AG04450 (cell line): Measurements from ENCODE around the gene RFC4. TPM values are rescaled to one million over a fixed set of nuclear protein-coding genes. Genes with fewer than 3 reads are reported as not detected.

Experiments
- CTCF ChIA-PET: fragments of 300-600, 350-600 bp; formaldehyde crosslinking; extraction: SDS; loops from one replicate; lab custom pipeline; 2022; ENCODE audit warnings: antibody characterized with exemption, inconsistent platforms; lab: Charles Lee
- POLR2A ChIA-PET: fragments of 350-600 bp; formaldehyde crosslinking; extraction: SDS; loops from one replicate; lab custom pipeline; 2021; ENCODE audit warnings: antibody characterized with exemption, inconsistent platforms; lab: Yijun Ruan, JAX
- DNase-seq: peaks from one replicate; pipeline ENCODE4 v3.0.0-alpha.2; 2011; ENCODE audit warnings: low read depth, low spot score
- H3K27ac ChIP-seq: one replicate; pipeline ENCODE4 v1.5.1; 2012; ENCODE audit warnings: low read depth, low read length, control low read depth
- H3K27me3 ChIP-seq: one replicate; pipeline ENCODE4 v1.6.0; 2012; ENCODE audit warnings: low read length; ENCODE audit not compliant: control insufficient read depth, insufficient read depth
- H3K4me3 ChIP-seq: 2 replicates; pipeline ENCODE4 v1.5.1; 2011; ENCODE audit warnings: mild to moderate bottlenecking, low read depth, low read length, control low read depth
- H3K9me3 ChIP-seq: 2 replicates; pipeline ENCODE4 v1.5.1; 2012; ENCODE audit warnings: low read length; ENCODE audit not compliant: control insufficient read depth, insufficient read depth
- CTCF ChIP-seq: IDR thresholded peaks from 2 replicates; pipeline ENCODE4 v1.5.1; 2011; ENCODE audit warnings: low read depth, low read length, control low read depth, inconsistent platforms
- polyA plus RNA-seq: library from polyadenylated mRNA; depleted of rRNA; stranded (reverse); fragments of >200 nt; gene quantifications from 2 replicates; pipeline ENCODE4 v1.2.3, GENCODE V29; 2011

RFC4 gene
- polyA plus RNA-seq, 1 experiment: 9.4 TPM

- ChIA-PET POLR2A (no interaction called here), CTCF (interaction anchor here (0.5 to 4.6 kb wide), 29 partner anchors 11 to 865 kb away, joined by 3 to 157 read pairs (median 4); partner anchors contain the start of gene RPL39L)
- peak; percentile 51 for TF ChIP-seq CTCF
- no peak for DNase-seq
- H3K4me3 ChIP-seq: no peak overlapping the region
- H3K9me3 ChIP-seq: no peaks in the 10 kb centered on the region; the same call in 1 of the 2 replicates
- H3K27me3 ChIP-seq: peaks cover 27% of the 10 kb centered on the region
- no peak overlapping the region for H3K27ac ChIP-seq
These were observed 43.2 kb upstream of the RFC4 start for GRCh38 chr3:186849374-186849975.

GRCh38 chr3:186847437-186847836 lies 41.2 kb upstream of the RFC4 start:
- Histone ChIP-seq H3K27me3 (peaks cover 34% of the 10 kb centered on the region), H3K9me3 (no peaks in the 10 kb centered on the region), H3K4me3 (no peak overlapping the region), H3K27ac (no peak overlapping the region)
- no peak for TF ChIP-seq CTCF
- POLR2A ChIA-PET: no interaction called here
- CTCF ChIA-PET: interaction anchor here (0.6 to 4.6 kb wide), 2 partner anchors 35 to 318 kb away, joined by 3 to 157 read pairs; no protein-coding TSS in a partner anchor
- no peak for DNase-seq

GRCh38 chr3:186845756-186846155 lies 39.5 kb upstream of the RFC4 start:
- no peak for TF ChIP-seq CTCF
- DNase-seq: no peak
- H3K4me3 ChIP-seq: no peak overlapping the region
- no peaks in the 10 kb centered on the region for H3K9me3 ChIP-seq
- H3K27me3 ChIP-seq: peaks cover 37% of the 10 kb centered on the region
- ChIA-PET POLR2A (no interaction called here), CTCF (no interaction called here)
- no peak overlapping the region for H3K27ac ChIP-seq

GRCh38 chr3:186844908-186845307 lies 38.6 kb upstream of the RFC4 start:
- Histone ChIP-seq H3K27me3 (peaks cover 37% of the 10 kb centered on the region), H3K9me3 (no peaks in the 10 kb centered on the region), H3K4me3 (no peak overlapping the region), H3K27ac (no peak overlapping the region)
- no peak for TF ChIP-seq CTCF
- DNase-seq: no peak
- POLR2A ChIA-PET: no interaction called here
- CTCF ChIA-PET: interaction anchor here (1.2 to 2.3 kb wide), 2 partner anchors 268 to 320 kb away, joined by 3 to 7 read pairs; no protein-coding TSS in a partner anchor

- Histone ChIP-seq H3K9me3 (no peaks in the 10 kb centered on the region), H3K27me3 (peaks cover 34% of the 10 kb centered on the region), H3K27ac (no peak overlapping the region), H3K4me3 (no peak overlapping the region)
- ChIA-PET CTCF (interaction anchor here (2.3 kb wide), 1 partner anchor 270 kb away, joined by 7 read pairs; no protein-coding TSS in a partner anchor), POLR2A (no interaction called here)
- no peak for TF ChIP-seq CTCF
- no peak for DNase-seq
These were observed 36.8 kb upstream of the RFC4 start for GRCh38 chr3:186843039-186843432.
